GM21528 (cell line): ENCODE data around the gene VCAM1.

Experiments
- ATAC-seq: cut with Tn5 transposase; IDR thresholded peaks from one replicate; pipeline ENCODE4 v1.9.1; 2021; ENCODE audit warnings: mild to moderate bottlenecking, moderate library complexity; ENCODE audit not compliant: unreplicated experiment, low FRiP score

Gene VCAM1

GRCh38 chr1:100722221-100722620 is 2.7 kb downstream of the VCAM1 start:
- ATAC-seq: no peak

GRCh38 chr1:100724281-100724680 is 4.7 kb downstream of the VCAM1 start:
- no peak for ATAC-seq

- no peak for ATAC-seq
These were observed 10.6 kb downstream of the VCAM1 start for GRCh38 chr1:100730130-100730529.

GRCh38 chr1:100731309-100731708 is 11.8 kb downstream of the VCAM1 start:
- ATAC-seq: no peak

GRCh38 chr1:100731758-100732157 is 12.2 kb downstream of the VCAM1 start:
- ATAC-seq: no peak

- no peak for ATAC-seq
These were observed 15.1 kb downstream of the VCAM1 start for GRCh38 chr1:100734676-100735075.

GRCh38 chr1:100735244-100735643 is 15.7 kb downstream of the VCAM1 start:
- no peak for ATAC-seq

- no peak for ATAC-seq
These were observed 16.8 kb downstream of the VCAM1 start for GRCh38 chr1:100736324-100736723.

GRCh38 chr1:100736746-100737145 is 17.2 kb downstream of the VCAM1 start:
- ATAC-seq: no peak

- ATAC-seq: no peak
These were observed 27.0 kb downstream of the VCAM1 start for GRCh38 chr1:100746542-100746932.

GRCh38 chr1:100747771-100748170 is 28.2 kb downstream of the VCAM1 start:
- ATAC-seq: no peak

GRCh38 chr1:100750005-100750885 is 30.7 kb downstream of the VCAM1 start:
- ATAC-seq: no peak

GRCh38 chr1:100752791-100753190 is 33.2 kb downstream of the VCAM1 start:
- no peak for ATAC-seq

GRCh38 chr1:100757946-100758345 is 38.4 kb downstream of the VCAM1 start:
- no peak for ATAC-seq

- ATAC-seq: no peak
These were observed 39.6 kb downstream of the VCAM1 start for GRCh38 chr1:100759188-100759587.

- ATAC-seq: no peak
These were observed 41.0 kb downstream of the VCAM1 start for GRCh38 chr1:100760511-100760910.

- no peak for ATAC-seq
These were observed 42.9 kb downstream of the VCAM1 start for GRCh38 chr1:100762461-100762860.

GRCh38 chr1:100767176-100767890 is 47.8 kb downstream of the VCAM1 start:
- ATAC-seq: no peak

GRCh38 chr1:100769323-100769722 is 49.8 kb downstream of the VCAM1 start:
- no peak for ATAC-seq

GRCh38 chr1:100769906-100770646 is 50.5 kb downstream of the VCAM1 start:
- ATAC-seq: no peak

- ATAC-seq: no peak
These were observed 53.9 kb downstream of the VCAM1 start for GRCh38 chr1:100773444-100773843.
